Endothelial cell (in vitro differentiated cells): ENCODE results near the gene ZNF326. TPM values are rescaled to one million over a fixed set of nuclear protein-coding genes. Genes with fewer than 3 reads are reported as not detected.
"Not testable (repeated sequence)": the region's sequence is repeated elsewhere in the genome, so short reads cannot be mapped to it uniquely, and the experiment has no call there.

Source experiments
- DNase-seq: peaks from one replicate; pipeline ENCODE4 v3.0.0; 2021; ENCODE audit warnings: low spot score
- H3K27ac Mint-ChIP-seq: one replicate; pipeline ENCODE4 v1.8.0; 2021; ENCODE audit warnings: mixed read lengths, inconsistent platforms; ENCODE audit not compliant: unreplicated experiment
- H3K27me3 Mint-ChIP-seq: one replicate; pipeline ENCODE4 v1.8.0; 2021; ENCODE audit warnings: mild to moderate bottlenecking, moderate library complexity, mixed read lengths, inconsistent platforms; ENCODE audit not compliant: unreplicated experiment
- H3K36me3 Mint-ChIP-seq: one replicate; pipeline ENCODE4 v1.8.0; 2021; ENCODE audit warnings: mild to moderate bottlenecking, low read depth, mixed read lengths, inconsistent platforms; ENCODE audit not compliant: unreplicated experiment
- H3K4me1 Mint-ChIP-seq: one replicate; pipeline ENCODE4 v1.8.0; 2021; ENCODE audit warnings: mild to moderate bottlenecking, mixed read lengths, inconsistent platforms; ENCODE audit not compliant: unreplicated experiment
- H3K4me3 Mint-ChIP-seq: one replicate; pipeline ENCODE4 v1.8.0; 2021; ENCODE audit warnings: mild to moderate bottlenecking, mixed read lengths, inconsistent platforms; ENCODE audit not compliant: unreplicated experiment
- H3K9me3 Mint-ChIP-seq: one replicate; pipeline ENCODE4 v1.8.0; 2021; ENCODE audit warnings: mixed read lengths, inconsistent platforms; ENCODE audit not compliant: unreplicated experiment
- CTCF ChIP-seq: fragments of 200-600 bp; sonication (generic); IDR thresholded peaks from one replicate; pipeline ENCODE4 v1.5.0; 2021; ENCODE audit warnings: antibody characterized with exemption; ENCODE audit not compliant: unreplicated experiment
- total RNA-seq: library from RNA; stranded (reverse); fragmentation: NEBNext Ultra II Directional; extraction: Animal tissue kit (Norgen Biotek cat#: 25700); gene quantifications from one replicate; pipeline ENCODE4 v1.2.1, GENCODE V29; 2021; ENCODE audit not compliant: unreplicated experiment

Gene ZNF326
- total RNA-seq, 1 donor from 2014 or later = 36.5 TPM

DNA sequence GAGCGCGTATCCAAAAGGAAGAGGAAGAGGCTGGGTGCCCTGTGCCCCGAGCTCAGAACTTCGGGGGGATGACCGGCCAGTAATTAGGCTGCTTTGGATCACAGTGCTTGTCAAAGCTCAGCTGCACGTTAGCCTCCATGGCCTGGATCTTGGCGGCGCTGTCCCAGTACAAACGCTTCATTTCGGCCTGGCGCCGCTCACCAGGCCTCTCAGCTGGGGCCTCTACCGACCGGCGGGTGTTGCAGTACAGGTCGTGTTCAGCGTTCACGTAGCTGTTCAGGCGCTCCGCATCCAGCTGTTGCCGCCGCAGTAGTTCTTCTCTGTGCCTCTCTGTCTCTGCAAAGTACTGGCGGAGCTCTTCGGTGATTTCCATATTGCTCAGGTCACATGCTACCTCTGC is 1.4 kb upstream of the ZNF326 start:
- no peak for TF ChIP-seq CTCF
- Mint-ChIP-seq H3K27ac (no peak overlapping the region), H3K27me3 (peaks cover 4% of the 10 kb centered on the region), H3K9me3 (no peaks in the 10 kb centered on the region), H3K36me3 (peaks cover 4% of the 10 kb centered on the region), H3K4me3 (peak overlapping the region; percentile 40), H3K4me1 (peaks cover 21% of the 10 kb centered on the region)
- DNase-seq = no peak

DNA sequence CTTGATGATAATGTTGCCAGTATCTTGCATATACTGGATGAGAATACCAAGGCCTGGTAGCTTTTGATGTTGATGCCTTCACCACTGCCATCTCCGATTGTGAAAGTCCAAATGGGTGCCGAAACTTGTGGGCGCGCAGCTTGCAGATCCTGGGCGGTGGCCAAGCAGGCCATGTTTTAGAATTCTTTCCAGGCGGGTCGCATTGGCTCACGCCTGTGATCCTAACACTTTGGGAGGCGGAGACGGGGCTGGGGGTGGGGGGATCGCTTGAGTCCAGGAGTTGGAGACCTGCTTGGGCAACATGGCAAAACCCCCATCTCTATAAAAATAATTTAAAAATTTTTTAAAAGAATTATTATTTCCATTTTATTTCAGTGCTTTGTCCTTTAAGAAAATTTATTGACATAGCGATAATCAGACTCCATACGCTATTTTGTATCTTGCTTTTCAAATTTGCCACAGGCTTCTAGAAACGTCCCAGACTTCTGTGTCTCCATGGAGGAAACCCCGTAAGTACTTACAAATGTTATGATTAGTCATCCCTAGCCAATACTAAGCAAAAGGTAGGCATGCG is 592 bp upstream of the ZNF326 start:
- no peak for TF ChIP-seq CTCF
- peak overlapping the region; percentile 94 for H3K27ac Mint-ChIP-seq
- peaks cover 4% of the 10 kb centered on the region for H3K27me3 Mint-ChIP-seq
- DNase-seq = no peak
- peak overlapping the region; percentile 91 for H3K4me3 Mint-ChIP-seq
- H3K9me3 Mint-ChIP-seq = no peaks in the 10 kb centered on the region
- peaks cover 4% of the 10 kb centered on the region for H3K36me3 Mint-ChIP-seq
- H3K4me1 Mint-ChIP-seq = peaks cover 21% of the 10 kb centered on the region

DNA sequence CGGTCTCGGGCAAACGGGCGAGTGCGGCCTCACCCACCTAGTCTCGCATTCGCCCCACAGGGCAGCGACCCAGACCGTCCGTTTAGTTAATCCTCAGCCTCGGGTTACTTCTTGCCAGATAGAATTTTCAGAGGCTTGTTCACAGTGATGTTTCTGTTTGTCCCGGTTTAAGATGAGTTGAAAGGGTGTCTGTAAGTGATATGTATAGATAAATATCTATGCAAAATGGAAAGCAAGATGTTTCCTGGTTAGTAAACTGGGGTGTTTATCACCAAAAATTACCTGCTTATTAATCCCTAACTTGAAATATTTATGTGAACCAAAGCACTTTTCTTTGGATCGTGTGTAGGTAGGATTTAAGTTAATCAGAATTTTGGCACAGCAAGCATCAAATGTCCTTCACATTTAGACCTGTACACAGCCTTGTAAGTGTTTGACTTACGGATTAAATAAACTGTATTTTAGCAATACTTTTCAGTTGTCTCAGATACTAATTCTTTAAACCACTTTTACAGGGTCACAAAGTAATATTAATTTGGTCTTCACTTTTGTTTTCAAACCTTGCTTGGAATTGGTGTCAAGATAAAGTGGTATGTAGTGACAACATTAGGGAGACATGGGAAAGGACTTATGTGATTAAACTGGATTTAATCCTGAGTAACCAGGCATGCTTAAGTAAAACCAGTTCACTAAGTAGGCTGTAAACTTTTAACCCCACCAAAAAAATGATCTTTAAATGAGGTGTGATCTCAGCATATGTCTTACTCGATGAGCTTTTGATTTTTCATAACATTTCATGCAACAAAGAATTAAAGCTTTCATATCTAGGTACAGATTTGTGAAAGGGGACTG is 914 bp downstream of the ZNF326 start:
- Mint-ChIP-seq H3K36me3 (peaks cover 4% of the 10 kb centered on the region), H3K4me1 (peaks cover 17% of the 10 kb centered on the region), H3K27ac (peak overlapping the region; percentile 98), H3K27me3 (peaks cover 4% of the 10 kb centered on the region), H3K9me3 (no peaks in the 10 kb centered on the region), H3K4me3 (peak overlapping the region; percentile 100)
- TF ChIP-seq CTCF = no peak
- no peak for DNase-seq

- Mint-ChIP-seq H3K9me3 (no peaks in the 10 kb centered on the region), H3K4me1 (peaks cover 17% of the 10 kb centered on the region), H3K36me3 (peaks cover 4% of the 10 kb centered on the region), H3K27me3 (peaks cover 4% of the 10 kb centered on the region), H3K4me3 (peak overlapping the region; percentile 100), H3K27ac (no peak overlapping the region)
- no peak for DNase-seq
- no peak for TF ChIP-seq CTCF
Measured at GRCh38 chr1:89996450-89997110, 1.7 kb downstream of the ZNF326 start.

DNA sequence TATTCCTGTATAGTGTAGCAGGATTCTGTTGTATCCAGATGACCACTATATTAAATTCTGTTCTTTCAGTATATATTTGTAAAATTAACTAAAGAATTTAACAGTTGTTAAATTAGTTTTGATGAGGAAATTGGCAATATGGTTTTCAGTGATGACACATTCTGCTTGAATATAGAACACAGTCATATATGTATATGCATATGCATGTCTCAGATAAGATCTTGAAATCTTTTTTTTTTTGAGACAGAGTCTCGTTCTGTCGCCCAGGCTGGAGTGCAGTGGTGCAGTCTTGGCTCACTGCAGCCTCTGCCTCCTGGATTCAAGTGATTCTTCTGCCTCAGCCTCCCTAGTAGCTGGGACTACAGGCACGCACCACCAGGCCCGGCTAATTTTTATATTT is 2.2 kb downstream of the ZNF326 start:
- not testable (repeated sequence) for H3K27ac Mint-ChIP-seq, H3K36me3 Mint-ChIP-seq, DNase-seq, H3K9me3 Mint-ChIP-seq, H3K27me3 Mint-ChIP-seq
- peak overlapping the region; percentile 100 for H3K4me3 Mint-ChIP-seq
- H3K4me1 Mint-ChIP-seq = peaks cover 17% of the 10 kb centered on the region
